SK-N-MC (cell line): ENCODE data around the gene AK2.

ENCODE experiments used
- EZH2 ChIP-seq: fragments of 200-600 bp; sonication (generic); IDR thresholded peaks from one replicate; pipeline ENCODE4 v1.6.1; 2017; ENCODE audit warnings: antibody characterized with exemption
- POLR2AphosphoS5 ChIP-seq: IDR thresholded peaks from 2 replicates; pipeline ENCODE4 v1.6.1; 2012; ENCODE audit warnings: mild to moderate bottlenecking, low read depth, low read length, borderline replicate concordance

- TF ChIP-seq EZH2 (no peak), POLR2AphosphoS5 (no peak)
Observed at GRCh38 chr1:32984455-32985171, 52.1 kb downstream of the AK2 start.
